NOMO-1 treated with DMSO at 0.1 percent for 48 hours (cell line): ENCODE results near the gene CA5B.
"Not testable (repeated sequence)": the region's sequence is repeated elsewhere in the genome, so short reads cannot be mapped to it uniquely, and the experiment has no call there.

Source experiments
- DNase-seq: peaks from one replicate; lab custom pipeline; 2025; ENCODE audit not compliant: unreplicated experiment; lab: John Stamatoyannopoulos, UW

Gene CA5B

DNA sequence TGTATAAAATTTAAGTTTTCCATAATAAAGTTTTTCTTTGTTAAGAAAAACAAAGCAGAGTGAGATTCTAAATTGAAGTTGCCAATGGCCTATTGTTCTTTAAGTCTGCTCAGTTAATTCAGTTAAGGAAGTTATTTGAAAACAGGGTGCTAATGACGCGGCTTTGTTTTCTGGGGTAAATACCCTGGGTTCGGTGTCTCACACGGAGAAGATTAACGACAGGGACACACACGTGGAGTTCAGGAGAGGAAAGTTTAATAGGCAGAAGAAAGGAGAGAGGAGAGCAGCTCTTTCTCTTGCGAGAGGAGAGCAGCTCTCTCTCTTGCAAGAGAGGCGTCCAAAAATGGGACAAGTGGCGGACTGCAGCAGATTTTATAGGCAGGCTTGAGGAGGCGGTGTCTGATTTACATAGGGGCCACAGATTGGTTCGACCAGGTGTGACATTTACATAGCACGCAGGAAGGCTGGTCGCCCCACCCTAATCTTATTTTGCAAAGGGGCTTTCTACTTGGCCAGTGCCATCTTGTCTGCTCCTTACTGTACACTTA, 9.6 kb downstream of the CA5B start:
- no peak for DNase-seq

DNA sequence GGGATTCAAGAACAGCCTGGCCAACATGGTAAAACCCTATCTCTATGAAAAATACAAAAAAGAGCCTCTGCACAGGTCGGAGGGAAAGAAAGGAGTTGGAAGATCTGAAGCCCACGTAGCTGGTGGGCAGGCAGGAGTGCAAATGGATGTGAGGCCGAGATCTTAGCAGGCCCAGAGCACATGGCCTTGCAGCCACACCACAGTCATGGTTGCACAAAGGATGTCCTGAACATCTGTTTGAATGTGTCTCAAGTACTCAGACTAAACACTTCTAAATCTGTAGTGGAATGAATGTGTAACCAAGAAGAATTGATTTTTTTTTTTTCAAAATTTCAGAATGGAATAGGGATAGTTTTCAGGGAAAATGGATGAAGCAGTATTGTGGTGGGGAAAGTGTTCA, 10.8 kb downstream of the CA5B start:
- DNase-seq: no peak

GRCh38 chrX:15749642-15750610, 11.9 kb downstream of the CA5B start:
- DNase-seq: peak; percentile 77

- no peak for DNase-seq
Measured at GRCh38 chrX:15750611-15751154, 12.6 kb downstream of the CA5B start.

DNA sequence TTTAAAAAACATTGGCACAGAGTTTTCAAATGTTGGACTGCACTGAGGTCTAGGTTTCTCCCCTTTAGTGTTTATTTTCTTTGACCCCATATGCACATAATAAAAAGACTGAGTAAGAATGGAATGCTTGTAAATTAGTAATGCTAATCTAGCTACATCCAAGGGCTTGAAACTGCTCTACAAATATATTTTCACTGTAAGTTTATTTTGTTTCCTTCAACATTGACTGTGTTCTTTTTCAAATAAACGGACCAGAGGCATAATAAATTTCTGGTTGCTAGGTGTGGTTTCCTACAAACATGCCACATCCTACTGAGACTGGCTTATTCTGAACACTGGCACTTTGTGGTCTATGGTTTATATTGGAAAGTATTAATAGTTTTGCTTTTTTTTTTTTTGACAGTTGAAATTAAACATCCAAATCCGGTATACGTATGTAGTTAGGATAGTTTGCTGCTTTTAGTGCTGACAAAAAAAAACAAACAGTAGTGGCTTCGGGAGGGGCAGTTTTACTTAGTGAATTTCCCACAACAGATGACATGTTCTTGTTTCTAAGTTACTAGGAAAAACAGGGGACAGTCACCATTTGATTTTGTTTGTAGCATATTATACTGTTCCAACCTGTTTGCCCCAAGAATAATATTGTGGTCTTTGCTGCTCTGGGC, 13.2 kb downstream of the CA5B start:
- DNase-seq: peak; percentile 73

DNA sequence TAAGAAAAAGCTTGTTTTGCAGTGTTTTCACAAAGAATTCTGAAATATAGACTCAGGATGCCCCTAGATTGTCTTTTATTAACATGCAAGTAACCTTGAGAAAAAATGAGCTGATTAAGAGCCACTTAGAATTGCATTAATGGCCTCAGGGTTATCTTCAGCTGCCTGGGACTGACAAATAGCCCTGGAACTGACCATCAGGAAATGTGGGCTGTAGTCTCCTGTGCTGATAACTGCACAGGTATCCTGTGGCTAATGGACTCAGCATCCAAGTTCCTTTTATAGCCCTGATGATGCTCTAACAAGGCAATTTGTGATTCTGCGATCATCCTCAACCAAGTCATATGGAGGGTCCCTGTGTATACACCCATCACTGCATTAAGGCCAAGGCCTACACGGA, 17.0 kb downstream of the CA5B start:
- DNase-seq: no peak

GRCh38 chrX:15758140-15758539, 20.1 kb downstream of the CA5B start:
- no peak for DNase-seq

GRCh38 chrX:15759886-15760285, 21.8 kb downstream of the CA5B start:
- DNase-seq: not testable (repeated sequence)

DNA sequence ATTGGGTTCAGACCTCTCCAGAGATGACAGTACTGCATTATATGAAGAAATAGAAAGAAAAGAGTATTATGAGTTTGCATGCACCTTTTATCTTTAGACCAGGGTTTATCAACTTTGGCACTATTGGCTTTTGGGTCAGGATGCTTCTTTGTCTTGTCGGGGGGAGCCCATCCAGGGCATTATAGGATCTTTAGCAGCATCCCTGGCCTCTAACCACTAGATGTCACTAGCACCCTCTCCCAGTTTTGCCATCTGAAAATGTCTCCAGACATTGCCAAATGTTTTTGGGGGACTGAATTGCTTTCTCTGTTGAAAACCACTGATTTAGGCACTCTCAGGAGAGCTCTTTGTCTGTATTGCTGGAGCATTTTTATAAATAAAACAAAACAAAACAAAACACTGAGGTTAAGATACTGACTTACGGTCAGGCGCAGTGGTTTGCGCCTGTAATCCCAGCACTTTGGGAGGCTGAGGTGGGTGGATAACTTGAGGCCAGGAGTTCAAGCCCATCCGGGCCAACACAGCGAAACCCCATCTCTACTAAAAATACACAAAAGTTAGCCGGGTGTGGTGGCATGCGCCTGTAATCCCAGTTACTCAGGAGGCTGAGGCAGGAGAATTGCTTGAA, 23.6 kb downstream of the CA5B start:
- peak; percentile 59 for DNase-seq

DNA sequence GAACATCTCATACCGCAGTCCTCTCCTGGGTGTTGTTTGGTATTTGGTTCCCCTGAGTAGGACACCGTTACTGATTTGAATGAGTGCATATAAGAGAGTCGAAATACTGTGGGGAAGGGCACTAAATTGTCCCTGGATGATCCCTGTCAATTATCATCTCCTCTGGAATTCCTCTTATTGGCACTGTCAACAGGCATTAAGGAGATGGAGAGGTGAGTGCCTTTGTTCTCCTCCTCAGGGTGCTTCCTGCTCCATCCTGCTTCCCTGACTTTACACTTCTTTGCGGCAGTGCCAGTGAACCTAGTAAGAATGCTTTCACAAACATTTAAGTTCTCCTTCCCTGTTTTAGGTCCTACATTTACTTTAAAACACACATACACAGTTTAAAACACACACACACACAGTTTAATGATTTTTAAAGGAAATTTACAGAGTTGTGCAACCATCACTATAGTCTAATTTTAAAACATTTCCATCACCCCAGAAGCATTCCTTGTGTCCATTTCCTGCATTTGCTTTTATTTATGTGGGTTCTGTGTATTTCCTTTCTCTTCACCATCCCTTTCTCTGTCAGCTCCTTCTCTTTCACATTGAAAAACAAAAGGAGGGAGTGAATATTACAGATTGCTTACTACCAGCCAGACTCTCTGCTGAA, 31.4 kb downstream of the CA5B start:
- no peak for DNase-seq

DNA sequence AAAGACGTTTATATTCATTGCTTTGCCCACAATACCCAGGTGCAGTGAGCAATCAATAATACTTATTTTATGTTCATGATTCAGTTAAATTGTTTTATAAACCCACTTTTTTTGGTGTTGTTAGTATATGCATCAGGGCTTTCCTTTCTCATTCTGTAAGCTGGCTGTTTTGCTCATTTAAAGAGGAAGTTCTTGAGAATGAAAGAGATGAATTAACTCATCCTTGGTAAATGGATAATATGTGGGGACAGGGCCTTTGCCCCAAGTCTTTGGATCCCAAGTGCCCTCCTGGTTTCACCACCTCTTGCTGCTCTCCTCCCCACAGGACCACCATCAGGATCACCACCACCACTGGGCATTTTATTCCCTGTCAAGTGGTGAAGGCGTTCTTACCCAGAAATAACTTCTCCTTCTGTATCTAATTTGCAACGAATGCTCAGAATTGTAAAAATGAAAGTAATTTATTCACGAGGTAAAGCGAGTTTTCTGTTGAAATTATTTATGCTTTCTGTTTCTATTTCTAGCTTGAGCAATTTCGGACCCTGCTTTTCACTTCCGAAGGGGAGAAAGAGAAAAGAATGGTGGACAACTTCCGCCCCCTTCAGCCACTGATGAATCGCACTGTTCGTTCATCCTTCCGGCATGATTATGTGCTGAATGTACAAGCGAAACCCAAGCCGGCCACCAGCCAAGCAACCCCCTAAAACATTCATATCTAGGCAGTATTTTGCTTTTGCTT, 44.1 kb downstream of the CA5B start:
- peak; percentile 57 for DNase-seq

DNA sequence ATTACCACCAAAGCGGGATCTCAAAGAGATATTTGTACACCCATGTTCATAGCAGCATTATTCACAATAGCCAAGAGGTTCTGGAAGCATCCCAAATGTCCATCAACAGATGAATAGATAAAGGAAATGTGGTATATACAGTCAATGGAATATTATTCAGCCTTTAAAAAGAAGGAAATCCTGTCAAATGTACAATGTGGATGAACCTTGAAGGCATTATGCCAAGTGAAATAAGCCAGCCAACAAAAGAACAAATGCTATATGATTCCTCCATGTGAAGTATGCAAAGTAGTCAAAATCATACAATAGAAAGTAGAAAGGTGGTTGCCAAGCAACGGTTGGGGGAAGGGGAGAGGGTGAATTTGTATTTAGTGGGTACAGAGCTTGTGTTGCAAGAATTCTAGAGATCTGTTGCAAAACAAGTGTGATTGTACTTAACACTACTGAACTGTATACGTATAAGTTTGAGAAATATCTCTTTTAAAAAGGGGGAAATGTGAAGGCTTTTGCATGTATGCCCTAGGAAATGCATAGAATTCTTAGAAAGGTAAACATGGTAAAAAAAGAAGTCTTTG, 47.2 kb downstream of the CA5B start:
- peak; percentile 59 for DNase-seq

DNA sequence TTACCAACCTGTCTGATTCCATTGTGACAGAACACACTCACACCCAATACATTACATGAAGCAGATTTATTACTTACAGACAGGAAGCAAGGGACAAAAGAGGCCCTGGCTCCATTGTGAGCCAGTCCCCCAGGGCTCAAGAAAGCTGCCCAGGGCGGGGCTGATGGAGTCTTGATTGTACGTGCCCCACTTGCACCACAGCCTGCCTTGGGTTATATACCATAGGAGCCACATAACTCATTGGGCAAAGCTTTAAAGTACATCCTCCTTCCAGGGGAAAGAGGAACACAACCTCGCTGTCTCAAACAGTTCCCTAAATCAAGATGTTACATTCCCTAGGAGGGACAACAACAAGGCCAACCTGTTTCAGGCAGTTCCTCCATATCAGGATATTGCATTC, 48.8 kb downstream of the CA5B start:
- DNase-seq: peak; percentile 83

- DNase-seq: peak; percentile 83
Measured at GRCh38 chrX:15789979-15790768, 52.1 kb downstream of the CA5B start, which contains the start of gene ZRSR2. ZRSR2 (plus strand) TSS chrX:15790484; CDS start chrX:15790496, 12 bp downstream.

DNA sequence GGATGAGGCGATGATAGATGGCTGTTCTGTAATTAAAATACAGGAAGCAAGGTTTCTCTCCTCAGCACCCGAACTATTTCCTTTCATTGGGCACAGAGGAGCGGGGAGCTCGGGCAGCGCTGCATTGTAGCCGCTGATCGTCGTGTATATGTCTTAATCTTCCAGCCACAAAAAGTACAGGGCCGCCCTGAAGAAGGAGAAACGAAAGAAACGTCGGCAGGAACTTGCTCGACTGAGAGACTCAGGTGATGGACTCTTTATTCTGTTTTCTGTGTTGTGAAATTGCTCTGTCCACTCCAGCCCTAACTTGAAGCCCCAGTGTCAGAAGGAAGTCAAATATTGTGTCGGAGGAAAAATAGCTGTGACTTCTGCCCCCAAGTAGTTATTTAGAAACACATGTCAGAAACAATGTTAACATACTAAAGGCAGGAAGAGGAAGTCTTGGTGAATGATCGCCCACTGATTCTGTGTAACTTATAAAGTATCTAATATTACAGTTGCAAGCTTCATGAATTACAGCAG, 52.8 kb downstream of the CA5B start:
- DNase-seq: peak; percentile 94

DNA sequence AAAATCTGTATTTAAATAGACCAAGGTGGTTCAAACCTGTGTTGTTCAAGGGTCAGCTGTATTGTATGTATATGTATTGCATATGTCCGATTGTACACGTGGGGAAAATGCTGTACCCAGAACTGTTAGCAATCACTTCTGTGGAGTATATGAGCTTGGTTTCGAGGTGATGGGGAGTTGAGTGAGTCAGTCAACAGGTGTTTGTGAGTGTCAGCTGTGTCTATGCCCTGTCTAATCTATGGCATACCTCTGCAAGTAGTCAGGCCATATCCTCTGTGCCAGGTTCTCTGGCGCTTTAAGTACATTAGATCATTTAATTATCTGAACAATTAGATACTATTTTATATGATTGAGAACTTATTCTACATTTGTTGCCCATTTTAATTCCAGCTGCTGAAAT, 59.6 kb downstream of the CA5B start:
- no peak for DNase-seq

GRCh38 chrX:15804563-15804962, 66.5 kb downstream of the CA5B start:
- peak; percentile 89 for DNase-seq

DNA sequence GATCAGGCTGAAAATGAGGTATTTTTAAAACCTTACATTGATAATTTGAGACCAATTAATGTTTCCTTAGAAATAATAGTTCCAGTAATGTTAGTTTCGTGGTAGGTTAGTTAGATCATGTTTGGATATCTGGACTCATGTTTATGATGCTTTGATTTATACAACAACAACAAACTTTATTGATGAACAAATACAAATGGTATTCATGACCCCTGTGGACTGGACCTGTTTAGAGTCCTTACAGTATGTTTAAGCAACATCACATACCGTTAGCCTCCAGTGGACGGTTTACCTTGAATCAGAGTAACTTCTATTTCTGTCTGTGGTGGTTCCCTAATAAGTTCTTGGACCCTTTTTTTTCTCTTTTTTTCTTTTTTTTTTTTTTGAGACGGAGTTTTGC, 70.2 kb downstream of the CA5B start:
- no peak for DNase-seq
